ENCODE data around the gene ACOT7. TPM values are rescaled to one million over a fixed set of nuclear protein-coding genes. Genes with fewer than 3 reads are reported as not detected.
"Not testable (repeated sequence)": the region's sequence is repeated elsewhere in the genome, so short reads cannot be mapped to it uniquely, and the experiment has no call there.

Gene ACOT7
- total RNA-seq, 1 experiment from 2014 or later: 76.3 TPM

- H3K36me3 ChIP-seq (replicated peaks; ENCODE audit: control insufficient read depth, insufficient read depth, low read length); H3K27me3 ChIP-seq (ENCODE audit: control insufficient read depth, insufficient read depth, low read length); H3K4me3 ChIP-seq (ENCODE audit: insufficient read depth, low read depth, low read length); DNase-seq: not testable (repeated sequence)
Measured at GRCh38 chr1:6395781-6396244, 2.2 kb upstream of the ACOT7 start.

GRCh38 chr1:6395130-6395529 is 1.6 kb upstream of the ACOT7 start:
- H3K27me3 ChIP-seq (ENCODE audit: control insufficient read depth, insufficient read depth, low read length); H3K36me3 ChIP-seq (replicated peaks; ENCODE audit: control insufficient read depth, insufficient read depth, low read length): not testable (repeated sequence)

GRCh38 chr1:6392809-6393399 is 663 bp downstream of the ACOT7 start:
- Histone ChIP-seq H3K4me3 (ENCODE audit: insufficient read depth, low read depth, low read length) (peak overlapping the region; percentile 71), H3K36me3 (replicated peaks; ENCODE audit: control insufficient read depth, insufficient read depth, low read length) (no peaks in the 10 kb centered on the region), H3K27me3 (ENCODE audit: control insufficient read depth, insufficient read depth, low read length) (peaks cover 2% of the 10 kb centered on the region; the same call in 1 of the 2 replicates)
- DNase-seq: no peak

More at GRCh38 chr1:6395130-6395529, 1.6 kb upstream of the ACOT7 start:
- not testable (repeated sequence) for DNase-seq; H3K4me3 ChIP-seq (ENCODE audit: insufficient read depth, low read depth, low read length)

- DNase-seq: peak; percentile 38
- peaks cover 2% of the 10 kb centered on the region; the same call in 1 of the 2 replicates for H3K27me3 ChIP-seq (ENCODE audit: control insufficient read depth, insufficient read depth, low read length)
- H3K4me3 ChIP-seq (ENCODE audit: insufficient read depth, low read depth, low read length): peak overlapping the region; percentile 71
- no peaks in the 10 kb centered on the region for H3K36me3 ChIP-seq (replicated peaks; ENCODE audit: control insufficient read depth, insufficient read depth, low read length)
Measured at GRCh38 chr1:6391951-6392808, 1.4 kb downstream of the ACOT7 start.

- Histone ChIP-seq H3K4me3 (ENCODE audit: insufficient read depth, low read depth, low read length) (no peak overlapping the region), H3K36me3 (replicated peaks; ENCODE audit: control insufficient read depth, insufficient read depth, low read length) (no peaks in the 10 kb centered on the region), H3K27me3 (ENCODE audit: control insufficient read depth, insufficient read depth, low read length) (peaks cover 2% of the 10 kb centered on the region; the same call in 1 of the 2 replicates)
- peak; percentile 6 for DNase-seq
Measured at GRCh38 chr1:6389971-6390370, 3.6 kb downstream of the ACOT7 start.

GRCh38 chr1:6386371-6386949 is 7.1 kb downstream of the ACOT7 start:
- DNase-seq: no peak
- H3K4me3 ChIP-seq (ENCODE audit: insufficient read depth, low read depth, low read length): no peak overlapping the region

GRCh38 chr1:6385488-6386191 is 7.9 kb downstream of the ACOT7 start:
- Histone ChIP-seq H3K27me3 (ENCODE audit: control insufficient read depth, insufficient read depth, low read length) (no peaks in the 10 kb centered on the region), H3K36me3 (replicated peaks; ENCODE audit: control insufficient read depth, insufficient read depth, low read length) (no peaks in the 10 kb centered on the region), H3K4me3 (ENCODE audit: insufficient read depth, low read depth, low read length) (peak overlapping the region; percentile 23)
- peak; percentile 94 for DNase-seq

More at GRCh38 chr1:6386371-6386949, 7.1 kb downstream of the ACOT7 start:
- no peaks in the 10 kb centered on the region for H3K36me3 ChIP-seq (replicated peaks; ENCODE audit: control insufficient read depth, insufficient read depth, low read length)
- H3K27me3 ChIP-seq (ENCODE audit: control insufficient read depth, insufficient read depth, low read length): no peaks in the 10 kb centered on the region

GRCh38 chr1:6384962-6385361 is 8.6 kb downstream of the ACOT7 start:
- no peaks in the 10 kb centered on the region for H3K36me3 ChIP-seq (replicated peaks; ENCODE audit: control insufficient read depth, insufficient read depth, low read length)
- DNase-seq: no peak
- H3K27me3 ChIP-seq (ENCODE audit: control insufficient read depth, insufficient read depth, low read length): no peaks in the 10 kb centered on the region
- H3K4me3 ChIP-seq (ENCODE audit: insufficient read depth, low read depth, low read length): no peak overlapping the region

- H3K4me3 ChIP-seq (ENCODE audit: insufficient read depth, low read depth, low read length): no peak overlapping the region
- no peaks in the 10 kb centered on the region for H3K36me3 ChIP-seq (replicated peaks; ENCODE audit: control insufficient read depth, insufficient read depth, low read length)
- H3K27me3 ChIP-seq (ENCODE audit: control insufficient read depth, insufficient read depth, low read length): no peaks in the 10 kb centered on the region
- DNase-seq: no peak
Measured at GRCh38 chr1:6384135-6384534, 9.4 kb downstream of the ACOT7 start.

GRCh38 chr1:6380037-6380436 is 13.5 kb downstream of the ACOT7 start:
- no peak for DNase-seq
- H3K36me3 ChIP-seq (replicated peaks; ENCODE audit: control insufficient read depth, insufficient read depth, low read length): no peaks in the 10 kb centered on the region
- no peaks in the 10 kb centered on the region for H3K27me3 ChIP-seq (ENCODE audit: control insufficient read depth, insufficient read depth, low read length)
- H3K4me3 ChIP-seq (ENCODE audit: insufficient read depth, low read depth, low read length): no peak overlapping the region

GRCh38 chr1:6378096-6378746 is 15.3 kb downstream of the ACOT7 start:
- H3K27me3 ChIP-seq (ENCODE audit: control insufficient read depth, insufficient read depth, low read length): no peaks in the 10 kb centered on the region
- peak; percentile 83 for DNase-seq
- H3K4me3 ChIP-seq (ENCODE audit: insufficient read depth, low read depth, low read length): no peak overlapping the region
- H3K36me3 ChIP-seq (replicated peaks; ENCODE audit: control insufficient read depth, insufficient read depth, low read length): no peaks in the 10 kb centered on the region

GRCh38 chr1:6373961-6374720 is 19.4 kb downstream of the ACOT7 start:
- Histone ChIP-seq H3K27me3 (ENCODE audit: control insufficient read depth, insufficient read depth, low read length) (no peaks in the 10 kb centered on the region), H3K36me3 (replicated peaks; ENCODE audit: control insufficient read depth, insufficient read depth, low read length) (no peaks in the 10 kb centered on the region), H3K4me3 (ENCODE audit: insufficient read depth, low read depth, low read length) (no peak overlapping the region)
- no peak for DNase-seq

GRCh38 chr1:6372236-6372635 is 21.3 kb downstream of the ACOT7 start:
- H3K4me3 ChIP-seq (ENCODE audit: insufficient read depth, low read depth, low read length); H3K27me3 ChIP-seq (ENCODE audit: control insufficient read depth, insufficient read depth, low read length); H3K36me3 ChIP-seq (replicated peaks; ENCODE audit: control insufficient read depth, insufficient read depth, low read length); DNase-seq: not testable (repeated sequence)

Data from H7 (cell line).